ENCODE results near the gene PRKG1.

The PRKG1 gene

DNA sequence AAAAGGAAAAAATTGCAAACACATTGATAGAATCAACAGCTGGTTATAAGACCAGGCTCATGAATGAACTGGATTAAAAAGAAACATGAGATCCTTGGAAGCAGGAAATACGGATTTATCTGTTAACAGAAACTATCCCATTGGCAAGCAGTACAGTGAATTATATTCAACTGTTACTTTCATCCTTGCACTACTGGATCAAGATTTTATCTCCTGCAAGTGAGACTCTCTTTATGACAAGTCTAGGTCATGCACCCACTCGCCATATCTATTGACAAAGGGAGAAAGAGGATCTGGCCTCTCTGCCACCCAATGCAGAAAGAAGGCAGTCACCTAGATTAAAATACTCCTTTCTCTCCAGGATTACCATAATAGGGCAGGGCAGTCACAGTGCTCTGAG lies 583.7 kb downstream of the PRKG1 start:
- H3K27ac ChIP-seq (ENCODE audit: low read length) = no peak overlapping the region
- WGBS (ENCODE audit: insufficient coverage, insufficient read length) = no CpG with 5 or more reads among the region's 2 CpGs
- H3K9me3 ChIP-seq (ENCODE audit: control insufficient read depth, insufficient read depth, low read length) = no peaks in the 10 kb centered on the region
- peaks cover 1% of the 10 kb centered on the region; the same call in 1 of the 2 replicates for H3K4me1 ChIP-seq (ENCODE audit: control insufficient read depth, insufficient read depth, low read length)
- H3K36me3 ChIP-seq (ENCODE audit: control insufficient read depth, insufficient read depth, low read length) = no peaks in the 10 kb centered on the region
- no peak for DNase-seq (ENCODE audit: low read depth, low spot score)
- H3K27me3 ChIP-seq (ENCODE audit: control insufficient read depth, insufficient read depth, low read length) = no peaks in the 10 kb centered on the region
- H3K4me3 ChIP-seq (ENCODE audit: low read length) = no peak overlapping the region

DNA sequence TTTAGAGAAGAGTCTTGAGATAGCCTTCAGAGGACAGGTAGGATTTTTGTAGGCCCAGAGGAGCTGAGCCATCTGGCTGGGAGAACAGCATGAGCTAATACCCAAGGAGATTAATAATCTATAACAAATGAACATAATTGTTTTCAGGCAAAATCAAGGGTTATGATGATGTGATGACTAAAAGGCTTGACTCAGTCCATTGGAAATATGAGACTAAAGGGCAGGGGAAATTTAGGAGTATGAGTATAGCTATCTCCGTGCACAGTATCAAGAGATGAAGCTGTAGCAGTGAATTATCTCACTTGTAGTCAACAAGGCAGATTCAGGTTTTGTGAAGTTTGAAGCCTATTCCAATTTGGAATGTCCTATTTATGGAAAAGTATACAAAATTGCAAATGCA lies 585.1 kb downstream of the PRKG1 start:
- Histone ChIP-seq H3K9me3 (ENCODE audit: control insufficient read depth, insufficient read depth, low read length) (no peaks in the 10 kb centered on the region), H3K27ac (ENCODE audit: low read length) (no peak overlapping the region), H3K27me3 (ENCODE audit: control insufficient read depth, insufficient read depth, low read length) (no peaks in the 10 kb centered on the region), H3K4me1 (ENCODE audit: control insufficient read depth, insufficient read depth, low read length) (peaks cover 1% of the 10 kb centered on the region; the same call in 1 of the 2 replicates), H3K4me3 (ENCODE audit: low read length) (no peak overlapping the region), H3K36me3 (ENCODE audit: control insufficient read depth, insufficient read depth, low read length) (no peaks in the 10 kb centered on the region)
- DNase-seq (ENCODE audit: low read depth, low spot score) = no peak
- no CpG with 5 or more reads among the region's 1 CpG for WGBS (ENCODE audit: insufficient coverage, insufficient read length)

GRCh38 chr10:51663086-51663485 lies 588.8 kb downstream of the PRKG1 start:
- no peaks in the 10 kb centered on the region for H3K9me3 ChIP-seq (ENCODE audit: control insufficient read depth, insufficient read depth, low read length)
- WGBS (ENCODE audit: insufficient coverage, insufficient read length) = 100% methylated on average over 1 of the region's 3 CpGs
- no peak overlapping the region for H3K4me3 ChIP-seq (ENCODE audit: low read length)
- DNase-seq (ENCODE audit: low read depth, low spot score) = no peak
- no peaks in the 10 kb centered on the region for H3K36me3 ChIP-seq (ENCODE audit: control insufficient read depth, insufficient read depth, low read length)
- no peak overlapping the region for H3K27ac ChIP-seq (ENCODE audit: low read length)
- H3K27me3 ChIP-seq (ENCODE audit: control insufficient read depth, insufficient read depth, low read length) = no peaks in the 10 kb centered on the region
- peaks cover 1% of the 10 kb centered on the region; the same call in 1 of the 2 replicates for H3K4me1 ChIP-seq (ENCODE audit: control insufficient read depth, insufficient read depth, low read length)

GRCh38 chr10:51666456-51666855 lies 592.2 kb downstream of the PRKG1 start:
- DNase-seq (ENCODE audit: low read depth, low spot score) = no peak
- Histone ChIP-seq H3K9me3 (ENCODE audit: control insufficient read depth, insufficient read depth, low read length) (no peaks in the 10 kb centered on the region), H3K4me1 (ENCODE audit: control insufficient read depth, insufficient read depth, low read length) (no peaks in the 10 kb centered on the region), H3K27ac (ENCODE audit: low read length) (no peak overlapping the region), H3K27me3 (ENCODE audit: control insufficient read depth, insufficient read depth, low read length) (no peaks in the 10 kb centered on the region), H3K36me3 (ENCODE audit: control insufficient read depth, insufficient read depth, low read length) (no peaks in the 10 kb centered on the region), H3K4me3 (ENCODE audit: low read length) (no peak overlapping the region)

DNA sequence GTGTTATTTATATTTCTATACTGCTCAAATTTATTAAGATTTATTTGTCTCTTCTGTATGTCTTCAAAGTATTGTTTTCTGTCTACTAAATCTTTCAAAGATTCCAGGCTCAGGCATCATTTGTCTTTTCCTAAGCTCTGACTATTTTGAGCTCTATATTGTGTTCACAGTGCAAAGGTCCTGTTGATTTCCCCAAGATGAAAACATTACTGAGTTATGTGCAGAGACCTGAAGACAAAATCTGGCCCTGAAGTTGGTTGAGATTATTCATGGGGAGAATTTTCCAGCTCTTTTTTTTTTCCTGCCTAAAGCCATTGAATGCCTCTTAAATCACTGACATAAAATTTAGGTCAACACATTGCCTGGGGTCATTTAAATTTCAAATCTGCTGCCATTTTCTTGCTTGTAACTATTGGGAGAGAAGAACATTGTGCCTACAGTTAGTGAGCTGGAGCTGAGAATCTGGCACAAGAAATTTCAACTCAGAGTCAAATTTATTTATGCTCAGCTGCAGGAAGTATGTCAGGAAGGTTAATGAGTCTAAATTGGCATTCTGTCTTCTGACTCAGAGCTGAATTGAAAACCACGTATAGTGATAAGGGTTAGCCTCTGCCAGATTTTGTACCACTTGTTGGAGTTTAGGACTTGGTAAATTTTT lies 593.5 kb downstream of the PRKG1 start:
- Histone ChIP-seq H3K4me3 (ENCODE audit: low read length) (no peak overlapping the region), H3K27ac (ENCODE audit: low read length) (no peak overlapping the region), H3K27me3 (ENCODE audit: control insufficient read depth, insufficient read depth, low read length) (no peaks in the 10 kb centered on the region), H3K4me1 (ENCODE audit: control insufficient read depth, insufficient read depth, low read length) (no peaks in the 10 kb centered on the region), H3K36me3 (ENCODE audit: control insufficient read depth, insufficient read depth, low read length) (no peaks in the 10 kb centered on the region), H3K9me3 (ENCODE audit: control insufficient read depth, insufficient read depth, low read length) (no peaks in the 10 kb centered on the region)
- no CpG with 5 or more reads among the region's 1 CpG for WGBS (ENCODE audit: insufficient coverage, insufficient read length)
- DNase-seq (ENCODE audit: low read depth, low spot score) = no peak

DNA sequence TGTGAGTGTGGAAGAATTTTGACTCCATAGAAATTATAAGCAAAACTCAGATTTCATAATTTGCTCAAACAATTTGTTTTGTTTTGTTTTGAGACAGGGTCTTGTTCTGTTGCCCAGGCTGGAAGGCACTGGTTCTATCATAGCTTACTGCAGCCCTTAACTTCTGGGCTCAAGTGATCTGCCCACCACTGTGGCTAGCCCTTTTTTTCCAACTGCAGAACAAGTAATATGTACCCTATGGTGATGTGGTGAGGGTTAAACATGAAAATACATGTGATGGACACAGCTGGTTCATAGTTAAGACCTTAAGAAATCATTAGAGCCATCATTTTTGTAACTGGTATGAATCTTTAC lies 594.0 kb downstream of the PRKG1 start:
- no peak for DNase-seq (ENCODE audit: low read depth, low spot score)
- H3K36me3 ChIP-seq (ENCODE audit: control insufficient read depth, insufficient read depth, low read length) = no peaks in the 10 kb centered on the region
- no peak overlapping the region for H3K27ac ChIP-seq (ENCODE audit: low read length)
- no peaks in the 10 kb centered on the region for H3K4me1 ChIP-seq (ENCODE audit: control insufficient read depth, insufficient read depth, low read length)
- H3K27me3 ChIP-seq (ENCODE audit: control insufficient read depth, insufficient read depth, low read length) = no peaks in the 10 kb centered on the region
- no peak overlapping the region for H3K4me3 ChIP-seq (ENCODE audit: low read length)
- no peaks in the 10 kb centered on the region for H3K9me3 ChIP-seq (ENCODE audit: control insufficient read depth, insufficient read depth, low read length)

DNA sequence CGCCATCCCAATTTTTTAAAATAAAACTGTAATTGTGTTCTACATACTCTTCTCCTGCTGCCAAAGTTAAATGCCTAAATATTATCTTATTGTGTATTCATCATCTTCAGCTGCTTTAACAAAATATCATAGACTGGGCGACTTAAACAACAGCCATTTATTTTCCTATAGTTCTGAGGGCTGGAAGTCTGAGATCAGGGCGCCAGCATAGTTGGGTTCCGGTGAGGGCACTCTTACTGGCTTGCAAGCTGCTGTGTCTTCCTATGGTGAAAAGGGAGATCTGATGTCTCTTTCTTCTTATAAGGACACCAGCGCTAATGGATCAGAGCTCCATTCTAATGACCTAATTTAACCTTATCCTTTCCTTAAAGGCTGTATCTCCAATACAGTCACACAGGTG lies 594.8 kb downstream of the PRKG1 start:
- no peaks in the 10 kb centered on the region for H3K9me3 ChIP-seq (ENCODE audit: control insufficient read depth, insufficient read depth, low read length)
- H3K4me3 ChIP-seq (ENCODE audit: low read length) = no peak overlapping the region
- DNase-seq (ENCODE audit: low read depth, low spot score) = no peak
- H3K27me3 ChIP-seq (ENCODE audit: control insufficient read depth, insufficient read depth, low read length) = no peaks in the 10 kb centered on the region
- H3K27ac ChIP-seq (ENCODE audit: low read length) = no peak overlapping the region
- H3K4me1 ChIP-seq (ENCODE audit: control insufficient read depth, insufficient read depth, low read length) = no peaks in the 10 kb centered on the region
- H3K36me3 ChIP-seq (ENCODE audit: control insufficient read depth, insufficient read depth, low read length) = no peaks in the 10 kb centered on the region
- no CpG with 5 or more reads among the region's 5 CpGs for WGBS (ENCODE audit: insufficient coverage, insufficient read length)

DNA sequence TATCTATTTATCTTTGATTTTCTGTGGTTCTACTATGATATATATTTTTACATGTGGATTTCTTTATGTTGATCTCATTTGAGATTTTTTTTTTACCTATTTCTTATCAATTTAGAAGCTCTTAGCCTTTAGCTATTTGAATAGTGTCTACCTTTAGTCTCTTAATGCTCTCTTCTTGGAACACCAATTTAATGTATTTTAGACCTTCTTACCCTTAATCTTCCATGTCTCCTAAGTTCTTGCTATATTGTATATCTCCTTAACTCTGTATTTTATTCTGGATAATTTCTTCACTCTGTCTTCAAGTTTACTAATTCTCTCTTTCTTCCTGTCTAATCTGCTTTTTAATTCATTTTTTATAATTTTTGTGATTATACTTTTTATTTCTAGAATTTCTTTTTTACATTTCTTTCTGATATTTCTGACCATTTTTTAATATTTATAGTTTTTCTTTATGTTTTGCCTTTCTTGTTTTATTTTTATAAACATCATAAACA lies 597.8 kb downstream of the PRKG1 start:
- Histone ChIP-seq H3K36me3 (ENCODE audit: control insufficient read depth, insufficient read depth, low read length) (no peaks in the 10 kb centered on the region), H3K27ac (ENCODE audit: low read length) (no peak overlapping the region)

DNA sequence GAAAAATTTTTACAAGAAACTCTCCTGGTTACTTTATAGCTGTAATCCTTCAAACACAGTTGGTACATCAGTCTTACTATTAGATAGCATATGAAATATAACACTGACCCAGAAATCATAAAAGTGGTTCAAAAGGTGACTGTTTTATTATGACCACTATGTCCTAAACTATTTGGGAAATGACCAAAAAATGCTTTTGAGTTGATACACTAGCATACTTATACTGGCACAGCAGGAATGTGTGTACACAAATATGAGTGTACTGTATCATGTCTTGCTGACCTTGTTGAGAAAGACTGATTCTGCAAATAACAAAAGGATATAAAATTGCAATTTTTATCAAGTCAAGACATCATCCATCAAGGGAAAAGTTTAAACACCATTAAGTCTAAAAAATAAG lies 600.8 kb downstream of the PRKG1 start:
- Histone ChIP-seq H3K36me3 (ENCODE audit: control insufficient read depth, insufficient read depth, low read length) (no peaks in the 10 kb centered on the region), H3K4me3 (ENCODE audit: low read length) (no peak overlapping the region), H3K27me3 (ENCODE audit: control insufficient read depth, insufficient read depth, low read length) (no peaks in the 10 kb centered on the region), H3K9me3 (ENCODE audit: control insufficient read depth, insufficient read depth, low read length) (no peaks in the 10 kb centered on the region), H3K27ac (ENCODE audit: low read length) (no peak overlapping the region), H3K4me1 (ENCODE audit: control insufficient read depth, insufficient read depth, low read length) (no peaks in the 10 kb centered on the region)
- DNase-seq (ENCODE audit: low read depth, low spot score) = no peak

More for the DNA sequence above, 597.8 kb downstream of the PRKG1 start:
- H3K9me3 ChIP-seq (ENCODE audit: control insufficient read depth, insufficient read depth, low read length) = no peaks in the 10 kb centered on the region
- H3K4me1 ChIP-seq (ENCODE audit: control insufficient read depth, insufficient read depth, low read length) = no peaks in the 10 kb centered on the region
- DNase-seq (ENCODE audit: low read depth, low spot score) = no peak
- H3K27me3 ChIP-seq (ENCODE audit: control insufficient read depth, insufficient read depth, low read length) = no peaks in the 10 kb centered on the region
- no peak overlapping the region for H3K4me3 ChIP-seq (ENCODE audit: low read length)

GRCh38 chr10:51679841-51680240 lies 605.6 kb downstream of the PRKG1 start:
- DNase-seq (ENCODE audit: low read depth, low spot score) = no peak
- no peak overlapping the region for H3K27ac ChIP-seq (ENCODE audit: low read length)
- no peak overlapping the region for H3K4me3 ChIP-seq (ENCODE audit: low read length)
- no peaks in the 10 kb centered on the region for H3K27me3 ChIP-seq (ENCODE audit: control insufficient read depth, insufficient read depth, low read length)
- no CpG with 5 or more reads among the region's 6 CpGs for WGBS (ENCODE audit: insufficient coverage, insufficient read length)
- no peaks in the 10 kb centered on the region for H3K9me3 ChIP-seq (ENCODE audit: control insufficient read depth, insufficient read depth, low read length)
- H3K4me1 ChIP-seq (ENCODE audit: control insufficient read depth, insufficient read depth, low read length) = no peaks in the 10 kb centered on the region
- H3K36me3 ChIP-seq (ENCODE audit: control insufficient read depth, insufficient read depth, low read length) = no peaks in the 10 kb centered on the region

DNA sequence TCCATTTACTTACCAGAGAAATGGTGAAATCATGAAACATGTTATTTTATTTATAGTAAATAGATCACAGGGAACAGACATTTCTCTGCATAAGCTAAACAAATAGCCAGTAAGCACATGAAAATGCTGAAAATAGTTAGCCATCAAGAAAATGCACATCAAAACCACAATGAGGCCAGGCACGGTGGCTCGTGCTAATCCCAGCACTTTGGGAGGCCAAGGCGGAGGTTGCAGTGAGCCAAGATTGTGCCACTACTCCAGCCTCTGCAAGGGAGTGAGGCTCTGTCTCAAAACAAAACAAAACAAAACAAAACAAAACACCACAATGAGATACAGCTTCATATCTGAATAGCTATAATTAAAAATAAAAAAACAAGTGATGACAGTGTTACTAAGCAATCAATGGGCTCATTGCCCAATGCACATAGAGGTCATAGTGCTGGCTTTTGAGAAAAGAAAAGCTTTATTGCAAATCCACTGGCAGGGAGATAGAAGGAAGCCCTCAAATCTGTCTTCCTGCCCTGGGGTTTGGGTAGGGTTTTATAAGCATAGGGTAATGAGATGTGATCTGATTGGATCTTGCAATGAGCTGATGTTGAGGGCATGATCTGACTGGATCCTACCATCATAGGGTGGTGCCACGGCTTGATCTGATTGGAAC lies 608.9 kb downstream of the PRKG1 start:
- H3K27ac ChIP-seq (ENCODE audit: low read length) = no peak overlapping the region
- no peaks in the 10 kb centered on the region for H3K36me3 ChIP-seq (ENCODE audit: control insufficient read depth, insufficient read depth, low read length)
- H3K4me1 ChIP-seq (ENCODE audit: control insufficient read depth, insufficient read depth, low read length) = no peaks in the 10 kb centered on the region
- H3K27me3 ChIP-seq (ENCODE audit: control insufficient read depth, insufficient read depth, low read length) = no peaks in the 10 kb centered on the region
- no peak overlapping the region for H3K4me3 ChIP-seq (ENCODE audit: low read length)
- DNase-seq (ENCODE audit: low read depth, low spot score) = no peak
- no CpG with 5 or more reads among the region's 4 CpGs for WGBS (ENCODE audit: insufficient coverage, insufficient read length)
- no peaks in the 10 kb centered on the region for H3K9me3 ChIP-seq (ENCODE audit: control insufficient read depth, insufficient read depth, low read length)
